DND-41 (cell line): ENCODE data around the gene NRCAM.

Experiments
- CTCF ChIP-seq: IDR thresholded peaks from 2 replicates; pipeline ENCODE4 v1.5.1; 2012; ENCODE audit warnings: borderline replicate concordance, low read length, moderate library complexity, mild to moderate bottlenecking; ENCODE audit not compliant: poor library complexity, severe bottlenecking; ENCODE audit errors: extremely low read depth
- EZH2 ChIP-seq: IDR thresholded peaks from 3 replicates; pipeline ENCODE4 v1.6.1; 2012; ENCODE audit warnings: borderline replicate concordance, low read depth, mild to moderate bottlenecking, moderate library complexity, low read length, inconsistent platforms; ENCODE audit not compliant: severe bottlenecking

GRCh38 chr7:108266491-108266890 lies 189.7 kb downstream of the NRCAM start:
- TF ChIP-seq CTCF (no peak), EZH2 (no peak)
